Measurements from ENCODE around the gene C3.

The C3 gene

GRCh38 chr19:6707011-6707657 lies 13.3 kb downstream of the C3 start:
- DNase-seq (ENCODE audit: extremely low spot score), result no peak
- CTCF ChIA-PET, result no interaction called here
- no peak for TF ChIP-seq CTCF (IDR thresholded peaks at IDR 0.05; ENCODE audit: control extremely low read depth, extremely low read depth, low read depth, missing control alignments)
- POLR2A ChIA-PET, result no interaction called here

- ChIA-PET CTCF (no interaction called here), POLR2A (no interaction called here)
- DNase-seq (ENCODE audit: extremely low spot score), result no peak
- no peak for TF ChIP-seq CTCF (IDR thresholded peaks at IDR 0.05; ENCODE audit: control extremely low read depth, extremely low read depth, low read depth, missing control alignments)
These were observed 13.9 kb downstream of the C3 start for GRCh38 chr19:6706633-6706958.

- ChIA-PET CTCF (interaction anchor here (2.2 kb wide), 1 partner anchor 10 kb away, joined by 5 read pairs; no protein-coding TSS in a partner anchor), POLR2A (no interaction called here)
- DNase-seq (ENCODE audit: extremely low spot score), result no peak
- TF ChIP-seq CTCF (IDR thresholded peaks at IDR 0.05; ENCODE audit: control extremely low read depth, extremely low read depth, low read depth, missing control alignments), result no peak
These were observed 14.4 kb downstream of the C3 start for GRCh38 chr19:6705931-6706632.

GRCh38 chr19:6700586-6701316 lies 19.7 kb downstream of the C3 start:
- ChIA-PET CTCF (interaction anchor here (1.1 kb wide), 1 partner anchor 10 kb away, joined by 3 read pairs; no protein-coding TSS in a partner anchor), POLR2A (no interaction called here)
- DNase-seq (ENCODE audit: extremely low spot score), result no peak
- no peak for TF ChIP-seq CTCF (IDR thresholded peaks at IDR 0.05; ENCODE audit: control extremely low read depth, extremely low read depth, low read depth, missing control alignments)

- POLR2A ChIA-PET, result no interaction called here
- CTCF ChIA-PET, result no interaction called here
These were observed 20.5 kb downstream of the C3 start for GRCh38 chr19:6699935-6700334.

GRCh38 chr19:6697291-6697690 lies 23.2 kb downstream of the C3 start:
- no peak for DNase-seq (ENCODE audit: extremely low spot score)
- TF ChIP-seq CTCF (IDR thresholded peaks at IDR 0.05; ENCODE audit: control extremely low read depth, extremely low read depth, low read depth, missing control alignments), result no peak
- ChIA-PET CTCF (no interaction called here), POLR2A (no interaction called here)

More at GRCh38 chr19:6699935-6700334, 20.5 kb downstream of the C3 start:
- DNase-seq (ENCODE audit: extremely low spot score), result no peak
- TF ChIP-seq CTCF (IDR thresholded peaks at IDR 0.05; ENCODE audit: control extremely low read depth, extremely low read depth, low read depth, missing control alignments), result no peak

All from GM10248 (cell line).